ENCODE results near the gene FGF11.

The FGF11 gene

DNA sequence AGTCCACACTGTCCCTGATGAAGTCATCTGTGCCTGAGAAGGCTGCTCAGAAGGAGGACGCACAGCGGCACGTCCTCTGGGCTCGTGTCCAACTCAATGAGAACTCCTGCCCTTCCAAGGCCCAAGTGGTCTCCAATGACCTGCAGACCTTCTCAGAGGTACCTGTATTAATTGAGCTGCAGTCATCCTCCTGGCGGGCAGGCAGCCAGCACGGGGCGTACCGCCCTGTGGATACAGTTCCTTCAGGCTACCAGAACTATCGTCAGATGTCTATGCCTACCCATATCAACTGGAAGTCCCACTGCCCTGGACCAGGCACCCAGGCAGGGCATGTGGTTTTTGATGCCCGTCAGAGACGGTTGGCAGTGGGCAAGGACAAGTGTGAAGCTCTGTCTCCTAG lies 7.0 kb upstream of the FGF11 start:
- Histone ChIP-seq H3K4me1 (ENCODE audit: control insufficient read depth in 1 of 2, insufficient read depth in 1 of 2, low read depth in 1 of 2, low read length in 1 of 2) (peaks cover 24% of the 10 kb centered on the region in 2 experiments), H3K9me3 (no peaks in the 10 kb centered on the region), H3K27ac (no peak overlapping the region), H3K36me3 (no peaks in the 10 kb centered on the region), H3K27me3 (peaks cover 6% of the 10 kb centered on the region), H3K4me3 (ENCODE audit: low read depth in 1 of 2, low read length in 1 of 2) (no peak overlapping the region)
- TF ChIP-seq, protein P1, sequence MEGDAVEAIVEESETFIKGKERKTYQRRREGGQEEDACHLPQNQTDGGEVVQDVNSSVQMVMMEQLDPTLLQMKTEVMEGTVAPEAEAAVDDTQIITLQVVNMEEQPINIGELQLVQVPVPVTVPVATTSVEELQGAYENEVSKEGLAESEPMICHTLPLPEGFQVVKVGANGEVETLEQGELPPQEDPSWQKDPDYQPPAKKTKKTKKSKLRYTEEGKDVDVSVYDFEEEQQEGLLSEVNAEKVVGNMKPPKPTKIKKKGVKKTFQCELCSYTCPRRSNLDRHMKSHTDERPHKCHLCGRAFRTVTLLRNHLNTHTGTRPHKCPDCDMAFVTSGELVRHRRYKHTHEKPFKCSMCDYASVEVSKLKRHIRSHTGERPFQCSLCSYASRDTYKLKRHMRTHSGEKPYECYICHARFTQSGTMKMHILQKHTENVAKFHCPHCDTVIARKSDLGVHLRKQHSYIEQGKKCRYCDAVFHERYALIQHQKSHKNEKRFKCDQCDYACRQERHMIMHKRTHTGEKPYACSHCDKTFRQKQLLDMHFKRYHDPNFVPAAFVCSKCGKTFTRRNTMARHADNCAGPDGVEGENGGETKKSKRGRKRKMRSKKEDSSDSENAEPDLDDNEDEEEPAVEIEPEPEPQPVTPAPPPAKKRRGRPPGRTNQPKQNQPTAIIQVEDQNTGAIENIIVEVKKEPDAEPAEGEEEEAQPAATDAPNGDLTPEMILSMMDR (IDR thresholded peaks at IDR 0.05), result no peak

DNA sequence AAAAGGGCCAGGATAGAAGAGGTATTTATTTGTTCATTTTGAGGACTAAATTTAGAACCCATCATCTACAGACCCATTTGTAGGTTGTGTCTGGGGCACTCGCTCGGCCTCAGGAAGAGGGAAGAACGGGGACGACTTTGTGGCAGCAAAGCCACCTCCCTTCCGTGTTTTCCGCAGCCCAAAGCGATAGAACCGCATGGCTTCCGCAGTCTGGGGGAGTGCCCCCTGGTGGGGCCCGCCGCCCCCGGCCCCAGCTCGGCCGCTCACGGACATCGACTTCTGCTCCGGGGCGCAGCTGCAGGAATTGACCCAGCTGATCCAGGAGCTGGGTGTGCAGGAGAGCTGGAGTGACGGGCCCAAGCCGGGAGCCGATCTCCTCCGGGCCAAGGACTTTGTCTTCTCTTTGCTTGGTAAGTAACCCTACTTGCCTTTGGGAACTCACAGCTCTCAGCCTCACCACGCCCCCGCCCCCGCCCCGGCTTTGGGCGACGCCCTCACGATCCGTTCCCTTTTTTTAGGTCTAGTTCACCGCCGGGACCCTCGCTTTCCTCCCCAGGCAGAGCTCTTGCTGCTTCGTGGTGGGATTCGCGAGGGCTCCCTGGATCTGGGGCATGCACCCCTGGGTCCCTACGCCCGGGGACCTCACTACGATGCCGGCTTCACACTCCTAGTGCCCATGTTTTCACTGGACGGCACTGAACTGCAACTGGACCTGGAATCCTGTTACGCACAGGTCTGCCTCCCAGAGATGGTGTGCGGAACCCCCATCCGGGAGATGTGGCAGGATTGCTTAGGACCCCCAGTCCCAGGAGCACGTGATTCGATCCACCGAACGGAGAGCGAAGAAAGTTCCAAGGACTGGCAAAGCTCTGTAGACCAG lies 3.4 kb upstream of the FGF11 start:
- Histone ChIP-seq H3K4me1 (ENCODE audit: control insufficient read depth in 1 of 2, insufficient read depth in 1 of 2, low read depth in 1 of 2, low read length in 1 of 2) (peaks cover 50 to 60% of the 10 kb centered on the region in 2 experiments), H3K4me3 (ENCODE audit: low read depth in 1 of 2, low read length in 1 of 2) (peak overlapping the region; percentile 58 to 75), H3K27ac (peak overlapping the region; percentile 72), H3K36me3 (no peaks in the 10 kb centered on the region), H3K27me3 (peaks cover 42% of the 10 kb centered on the region), H3K9me3 (no peaks in the 10 kb centered on the region)
- TF ChIP-seq, protein P1 (IDR thresholded peaks at IDR 0.05), result no peak

DNA sequence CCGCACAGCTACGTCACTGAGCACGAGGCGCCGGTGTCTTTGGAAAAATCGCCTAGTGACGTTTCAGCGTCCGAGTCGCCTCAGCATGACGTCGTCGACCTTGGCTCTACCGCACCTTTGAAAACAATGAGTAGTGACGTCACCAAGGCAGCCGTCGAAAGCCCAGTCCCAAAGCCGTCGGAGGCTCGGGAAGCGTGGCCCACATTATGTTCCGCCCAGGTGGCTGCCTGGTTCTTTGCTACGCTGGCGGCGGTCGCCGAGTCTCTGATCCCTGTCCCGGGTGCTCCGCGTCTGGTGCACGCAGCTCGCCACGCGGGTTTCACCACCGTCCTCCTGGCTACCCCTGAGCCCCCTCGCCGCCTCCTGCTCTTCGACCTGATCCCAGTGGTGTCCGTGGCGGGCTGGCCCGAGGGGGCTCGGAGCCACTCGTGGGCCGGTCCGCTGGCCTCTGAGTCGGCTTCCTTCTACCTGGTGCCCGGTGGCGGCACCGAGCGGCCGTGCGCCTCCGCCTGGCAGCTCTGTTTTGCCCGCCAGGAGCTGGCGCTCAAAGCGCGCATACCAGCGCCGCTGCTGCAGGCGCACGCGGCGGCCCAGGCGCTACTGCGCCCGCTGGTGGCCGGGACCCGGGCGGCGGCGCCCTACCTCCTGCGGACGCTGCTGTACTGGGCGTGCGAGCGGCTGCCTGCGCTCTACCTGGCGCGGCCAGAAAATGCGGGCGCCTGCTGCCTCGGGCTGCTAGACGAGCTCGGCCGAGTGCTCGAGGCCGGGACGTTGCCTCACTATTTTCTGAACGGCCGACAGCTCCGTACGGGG lies 2.5 kb upstream of the FGF11 start:
- H3K9me3 ChIP-seq, result no peaks in the 10 kb centered on the region
- H3K36me3 ChIP-seq, result no peaks in the 10 kb centered on the region
- H3K27ac ChIP-seq, result peak overlapping the region; percentile 72
- H3K27me3 ChIP-seq, result peaks cover 51% of the 10 kb centered on the region
- peaks cover 50 to 61% of the 10 kb centered on the region in 2 experiments for H3K4me1 ChIP-seq (ENCODE audit: control insufficient read depth in 1 of 2, insufficient read depth in 1 of 2, low read depth in 1 of 2, low read length in 1 of 2)
- TF ChIP-seq, protein P1 (IDR thresholded peaks at IDR 0.05), result peak; percentile 82
- peak overlapping the region; percentile 58 to 75 for H3K4me3 ChIP-seq (ENCODE audit: low read depth in 1 of 2, low read length in 1 of 2)

DNA sequence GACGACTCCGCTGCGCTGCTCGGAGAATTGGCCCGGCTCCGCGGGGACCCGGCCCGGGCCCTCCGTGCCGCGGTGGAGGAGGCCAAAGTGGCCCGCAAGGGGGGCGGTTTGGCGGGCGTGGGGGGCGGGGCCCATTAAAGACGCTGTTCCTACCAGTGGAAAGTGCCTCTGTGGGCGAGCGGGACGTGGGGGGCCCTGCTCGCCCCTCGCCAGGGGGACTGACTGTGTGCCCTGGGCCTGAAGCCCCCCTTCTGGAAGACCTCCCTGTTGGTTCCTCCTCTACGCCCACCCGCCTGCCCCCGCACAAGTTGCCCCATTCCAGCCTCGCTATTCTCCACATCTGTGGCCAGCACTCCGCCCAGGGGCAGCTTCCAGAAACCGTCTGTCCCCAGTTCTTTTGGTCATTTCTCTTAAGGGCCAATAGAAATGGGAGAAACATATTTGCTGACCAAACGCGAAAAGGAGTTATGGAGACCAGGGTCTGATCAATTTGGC lies 1.9 kb upstream of the FGF11 start:
- H3K36me3 ChIP-seq, result no peaks in the 10 kb centered on the region
- peak overlapping the region; percentile 58 to 75 for H3K4me3 ChIP-seq (ENCODE audit: low read depth in 1 of 2, low read length in 1 of 2)
- TF ChIP-seq, protein P1 (IDR thresholded peaks at IDR 0.05), result no peak
- H3K27me3 ChIP-seq, result peaks cover 57% of the 10 kb centered on the region
- peaks cover 50 to 61% of the 10 kb centered on the region in 2 experiments for H3K4me1 ChIP-seq (ENCODE audit: control insufficient read depth in 1 of 2, insufficient read depth in 1 of 2, low read depth in 1 of 2, low read length in 1 of 2)
- peak overlapping the region; percentile 72 for H3K27ac ChIP-seq
- no peaks in the 10 kb centered on the region for H3K9me3 ChIP-seq

DNA sequence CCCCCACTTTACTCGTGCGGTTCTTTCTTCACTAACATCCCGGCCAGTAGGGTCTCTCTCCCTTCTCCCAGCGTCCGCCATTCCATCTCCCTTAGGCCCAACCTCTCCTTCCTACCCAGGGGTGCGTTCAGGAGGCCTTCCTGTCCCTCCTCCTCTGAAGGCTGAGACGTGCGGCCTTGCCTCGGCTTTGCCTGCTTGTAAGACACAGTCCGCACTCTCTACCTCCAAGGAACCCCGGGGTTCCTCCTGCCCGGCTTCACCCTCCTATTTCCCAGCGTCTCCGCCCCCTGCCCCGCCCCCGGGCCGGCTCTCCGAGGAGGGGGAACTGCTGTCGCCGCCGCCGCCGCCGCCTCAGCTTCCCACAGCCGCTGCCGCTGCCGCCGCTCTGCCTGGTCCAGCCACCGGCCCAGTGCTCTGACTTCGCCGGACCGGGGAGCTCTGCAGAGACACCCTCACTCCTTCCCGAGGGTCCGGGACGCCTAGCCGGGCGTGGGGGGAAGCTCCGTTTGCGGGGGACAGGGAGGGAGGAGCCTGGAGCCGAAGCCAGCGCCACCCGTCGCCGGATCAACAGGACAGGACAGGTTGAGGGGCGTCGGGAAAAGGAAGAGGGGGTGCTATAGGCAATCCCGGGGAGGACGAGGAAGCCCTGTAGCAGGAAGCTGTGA lies 1.2 kb upstream of the FGF11 start:
- TF ChIP-seq, protein P1 (IDR thresholded peaks at IDR 0.05), result peak; percentile 47
- no peaks in the 10 kb centered on the region for H3K36me3 ChIP-seq
- H3K27me3 ChIP-seq, result peaks cover 64% of the 10 kb centered on the region
- peak overlapping the region; percentile 63 for H3K27ac ChIP-seq
- peak overlapping the region; percentile 58 to 75 for H3K4me3 ChIP-seq (ENCODE audit: low read depth in 1 of 2, low read length in 1 of 2)
- H3K9me3 ChIP-seq, result no peaks in the 10 kb centered on the region
- H3K4me1 ChIP-seq (ENCODE audit: control insufficient read depth in 1 of 2, insufficient read depth in 1 of 2, low read depth in 1 of 2, low read length in 1 of 2), result peaks cover 50 to 61% of the 10 kb centered on the region in 2 experiments
